ENCODE results near the gene RNF34. TPM values are rescaled to one million over a fixed set of nuclear protein-coding genes. Genes with fewer than 3 reads are reported as not detected.
"Not testable (repeated sequence)": the region's sequence is repeated elsewhere in the genome, so short reads cannot be mapped to it uniquely, and the experiment has no call there.

The RNF34 gene
- total and polyA plus RNA-seq, 2 of the 13 experiments (the other 11 are each of a cell fraction or from before 2014, with no cell fraction given) = 36.8 to 53.2 TPM

GRCh38 chr12:121383601-121384021, 16.3 kb upstream of the RNF34 start:
- WGBS (ENCODE audit: low lambda C conversion rate) = 72% methylated on average over 9 of the region's 9 CpGs
- H2AFZ ChIP-seq (ENCODE audit: low read length) = no peak overlapping the region

DNA sequence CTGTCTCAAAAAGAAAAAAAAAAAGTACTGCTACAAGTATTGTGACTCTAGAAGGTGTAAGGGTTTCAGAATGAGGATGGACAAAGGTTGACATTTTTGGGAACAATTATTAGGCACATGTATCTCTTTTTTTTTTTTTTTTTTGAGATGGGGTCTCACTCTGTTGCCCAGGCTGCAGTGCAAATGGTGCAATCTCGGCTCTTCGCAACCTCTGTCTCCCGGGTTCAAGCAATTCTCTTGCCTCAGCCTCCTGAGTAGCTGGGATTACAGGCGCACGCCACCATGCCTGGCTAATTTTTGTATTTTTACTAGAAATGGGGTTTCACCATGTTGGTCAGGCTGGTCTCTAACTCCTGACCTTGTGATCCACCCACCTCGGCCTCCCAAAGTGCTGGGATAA, 15.0 kb upstream of the RNF34 start:
- DNase-seq (ENCODE audit: low spot score); H3K27me3 ChIP-seq (ENCODE audit: control insufficient read depth in 1 of 2, insufficient read depth in 2 of 2, low read length in 2 of 2); BruUV-seq (replicated peaks); H3K36me3 ChIP-seq (replicated peaks in 1 of 2; ENCODE audit: control insufficient read depth in 1 of 2, insufficient read depth in 2 of 2, low read length in 2 of 2); H3K4me3 ChIP-seq (replicated peaks in 1 of 3; ENCODE audit: insufficient read depth in 1 of 3, low read depth in 2 of 3, low read length in 3 of 3); H3K9ac ChIP-seq (ENCODE audit: insufficient read depth, low read depth, low read length); H2AFZ ChIP-seq (ENCODE audit: low read length); H3K79me2 ChIP-seq (ENCODE audit: insufficient read depth, low read length); H3K4me2 ChIP-seq (ENCODE audit: low read depth, low read length); CTCF ChIA-PET (ENCODE audit: low intra/inter-chr PET ratio, low total read pairs); ATAC-seq; intact Hi-C loops (cut with micrococcal nuclease; ENCODE audit: unreplicated experiment); H4K20me1 ChIP-seq (ENCODE audit: insufficient read depth, low read length); in situ Hi-C loops (cut with HindIII; ENCODE audit: extremely low pct_ligation_motif_present, low pct_unique_long_range_greater_than_20kb); H3K9me3 ChIP-seq (ENCODE audit: low read length); FAIRE-seq; H3K27ac ChIP-seq (ENCODE audit: extremely low read length, insufficient read depth, low read length): not testable (repeated sequence)
- POLR2A ChIA-PET = interaction anchor here (0.6 to 0.7 kb wide), 2 partner anchors 16 to 855 kb away, joined by 3 to 4 read pairs; no protein-coding TSS in a partner anchor
- 45% methylated on average over 6 of the region's 6 CpGs for WGBS (ENCODE audit: low lambda C conversion rate)
- H3K4me1 ChIP-seq (ENCODE audit: insufficient read depth, low read length) = peaks cover 15% of the 10 kb centered on the region

More at GRCh38 chr12:121383601-121384021, 16.3 kb upstream of the RNF34 start:
- Histone ChIP-seq H4K20me1 (ENCODE audit: insufficient read depth, low read length) (no peaks in the 10 kb centered on the region), H3K9ac (ENCODE audit: insufficient read depth, low read depth, low read length) (no peak overlapping the region), H3K4me2 (ENCODE audit: low read depth, low read length) (no peak overlapping the region), H3K27me3 (ENCODE audit: control insufficient read depth in 1 of 2, insufficient read depth in 2 of 2, low read length in 2 of 2) (no peaks in the 10 kb centered on the region), H3K27ac (ENCODE audit: extremely low read length, insufficient read depth, low read length) (no peak overlapping the region), H3K4me3 (replicated peaks in 1 of 3; ENCODE audit: insufficient read depth in 1 of 3, low read depth in 2 of 3, low read length in 3 of 3) (no peak overlapping the region), H3K9me3 (ENCODE audit: low read length) (no peaks in the 10 kb centered on the region), H3K79me2 (ENCODE audit: insufficient read depth, low read length) (no peaks in the 10 kb centered on the region), H3K4me1 (ENCODE audit: insufficient read depth, low read length) (peaks cover 16% of the 10 kb centered on the region), H3K36me3 (replicated peaks in 1 of 2; ENCODE audit: control insufficient read depth in 1 of 2, insufficient read depth in 2 of 2, low read length in 2 of 2) (no peaks in the 10 kb centered on the region)
- DNase-seq (ENCODE audit: low spot score) = no peak
- no TSS peak for BruUV-seq (replicated peaks)
- no peak for FAIRE-seq
- ChIA-PET CTCF (ENCODE audit: low intra/inter-chr PET ratio, low total read pairs) (interaction anchor here (1.3 kb wide), 1 partner anchor 49 kb away, joined by 3 read pairs; no protein-coding TSS in a partner anchor), POLR2A (interaction anchor here (1.2 kb wide), 1 partner anchor 31 kb away, joined by 3 read pairs; the partner anchor contains the start of gene ANAPC5)
- intact Hi-C loops (cut with micrococcal nuclease; ENCODE audit: unreplicated experiment) (no loop called here), in situ Hi-C loops (cut with HindIII; ENCODE audit: extremely low pct_ligation_motif_present, low pct_unique_long_range_greater_than_20kb) (no loop called here)
- peak; percentile 100 for TF ChIP-seq ZNF770 (CRISPR knock-in tag; IDR thresholded peaks at IDR 0.05)
- TF ChIP-seq ZNF850 (CRISPR knock-in tag; conservative IDR thresholded peaks at IDR 0.05) = no peak
- TF ChIP-seq STAG1 (CRISPR knock-in tag; IDR thresholded peaks at IDR 0.05) = peak; percentile 42
- TF ChIP-seq CTCF (CRISPR knock-in tag; IDR thresholded peaks at IDR 0.05) = peak; percentile 66
- TF ChIP-seq ZMYM3 (CRISPR knock-in tag; IDR thresholded peaks at IDR 0.05) = peak; percentile 59; the same call in 1 of the 2 replicates
- ATAC-seq = no peak
